ENCODE data around the gene ENTPD6. TPM values are rescaled to one million over a fixed set of nuclear protein-coding genes. Genes with fewer than 3 reads are reported as not detected.
"Not testable (repeated sequence)": the region's sequence is repeated elsewhere in the genome, so short reads cannot be mapped to it uniquely, and the experiment has no call there.

Gene ENTPD6
- total and polyA plus RNA-seq, 5 donors from 2014 or later = 27.2 to 68.0 (median 30.8) TPM

- Histone ChIP-seq H3K36me3 (ENCODE audit: control insufficient read depth, insufficient read depth, low read length) (no peaks in the 10 kb centered on the region), H3K4me1 (ENCODE audit: control insufficient read depth, insufficient read depth, low read length, poor library complexity, severe bottlenecking) (no peaks in the 10 kb centered on the region), H3K4me3 (ENCODE audit: low read depth, low read length) (no peak overlapping the region), H3K27me3 (ENCODE audit: control insufficient read depth, insufficient read depth, low read length) (peaks cover 4% of the 10 kb centered on the region), H3K9me3 (ENCODE audit: control insufficient read depth in 2 of 2, low read length in 2 of 2) (peaks cover 2 to 6% of the 10 kb centered on the region in 2 experiments), H3K27ac (ENCODE audit: insufficient read depth, low read length, poor library complexity, severe bottlenecking) (no peak overlapping the region)
- peak in 1 of 3 donors; percentile 11 for DNase-seq
- peaks cover 7% of the 10 kb centered on the region for H3K27me3 Mint-ChIP-seq
- H3K4me3 Mint-ChIP-seq = no peak overlapping the region
- no peak overlapping the region for H3K27ac Mint-ChIP-seq
- H3K9me3 Mint-ChIP-seq = no peaks in the 10 kb centered on the region
- ATAC-seq (ENCODE audit: low read depth in 2 of 2) = no peak
- peaks cover 4 to 15% (median 5%) of the 10 kb centered on the region in 4 donors for H3K4me1 Mint-ChIP-seq
- no peaks in the 10 kb centered on the region for H3K36me3 Mint-ChIP-seq
Observed at GRCh38 chr20:25160467-25160866, 35.0 kb upstream of the ENTPD6 start.

- peaks cover 7% of the 10 kb centered on the region for H3K27me3 Mint-ChIP-seq
- DNase-seq = no peak
- H3K9me3 ChIP-seq (ENCODE audit: control insufficient read depth in 2 of 2, low read length in 2 of 2) = peaks cover 2 to 6% of the 10 kb centered on the region in 2 experiments
- no peak overlapping the region for H3K4me3 ChIP-seq (ENCODE audit: low read depth, low read length)
- no peaks in the 10 kb centered on the region for H3K4me1 ChIP-seq (ENCODE audit: control insufficient read depth, insufficient read depth, low read length, poor library complexity, severe bottlenecking)
- no peaks in the 10 kb centered on the region for H3K36me3 Mint-ChIP-seq
- ATAC-seq (ENCODE audit: low read depth in 2 of 2) = no peak
- peaks cover 4 to 15% (median 5%) of the 10 kb centered on the region in 4 donors for H3K4me1 Mint-ChIP-seq
- H3K27ac ChIP-seq (ENCODE audit: insufficient read depth, low read length, poor library complexity, severe bottlenecking) = no peak overlapping the region
- no peak overlapping the region for H3K4me3 Mint-ChIP-seq
- no peaks in the 10 kb centered on the region for H3K36me3 ChIP-seq (ENCODE audit: control insufficient read depth, insufficient read depth, low read length)
- H3K9me3 Mint-ChIP-seq = no peaks in the 10 kb centered on the region
- H3K27ac Mint-ChIP-seq = no peak overlapping the region
- H3K27me3 ChIP-seq (ENCODE audit: control insufficient read depth, insufficient read depth, low read length) = peaks cover 5% of the 10 kb centered on the region
Observed at GRCh38 chr20:25160897-25161296, 34.6 kb upstream of the ENTPD6 start.

GRCh38 chr20:25165128-25165527 lies 30.4 kb upstream of the ENTPD6 start:
- Mint-ChIP-seq H3K36me3 (no peaks in the 10 kb centered on the region), H3K27ac (no peak overlapping the region), H3K27me3 (peaks cover 25% of the 10 kb centered on the region), H3K9me3 (no peaks in the 10 kb centered on the region), H3K4me1 (peaks cover 4 to 12% (median 5%) of the 10 kb centered on the region in 4 donors), H3K4me3 (no peak overlapping the region)
- Histone ChIP-seq H3K27ac (ENCODE audit: insufficient read depth, low read length, poor library complexity, severe bottlenecking) (no peak overlapping the region), H3K4me3 (ENCODE audit: low read depth, low read length) (no peak overlapping the region), H3K9me3 (ENCODE audit: control insufficient read depth in 2 of 2, low read length in 2 of 2) (peaks cover 2 to 6% of the 10 kb centered on the region in 2 experiments), H3K4me1 (ENCODE audit: control insufficient read depth, insufficient read depth, low read length, poor library complexity, severe bottlenecking) (no peaks in the 10 kb centered on the region), H3K36me3 (ENCODE audit: control insufficient read depth, insufficient read depth, low read length) (no peaks in the 10 kb centered on the region), H3K27me3 (ENCODE audit: control insufficient read depth, insufficient read depth, low read length) (peaks cover 5% of the 10 kb centered on the region)
- DNase-seq (no peak), ATAC-seq (ENCODE audit: low read depth in 2 of 2) (no peak)

GRCh38 chr20:25166105-25166782 lies 29.3 kb upstream of the ENTPD6 start:
- not testable (repeated sequence) for H3K4me3 Mint-ChIP-seq; DNase-seq; H3K9me3 Mint-ChIP-seq; H3K9me3 ChIP-seq (ENCODE audit: control insufficient read depth in 2 of 2, low read length in 2 of 2); H3K4me1 Mint-ChIP-seq; H3K36me3 Mint-ChIP-seq; H3K27ac ChIP-seq (ENCODE audit: insufficient read depth, low read length, poor library complexity, severe bottlenecking); ATAC-seq (ENCODE audit: low read depth in 2 of 2); H3K27ac Mint-ChIP-seq; H3K4me1 ChIP-seq (ENCODE audit: control insufficient read depth, insufficient read depth, low read length, poor library complexity, severe bottlenecking); H3K36me3 ChIP-seq (ENCODE audit: control insufficient read depth, insufficient read depth, low read length); H3K4me3 ChIP-seq (ENCODE audit: low read depth, low read length); H3K27me3 ChIP-seq (ENCODE audit: control insufficient read depth, insufficient read depth, low read length)
- H3K27me3 Mint-ChIP-seq = peaks cover 31% of the 10 kb centered on the region

GRCh38 chr20:25173321-25173720 lies 22.2 kb upstream of the ENTPD6 start:
- no peaks in the 10 kb centered on the region for H3K36me3 ChIP-seq (ENCODE audit: control insufficient read depth, insufficient read depth, low read length)
- Mint-ChIP-seq H3K4me3 (no peak overlapping the region), H3K36me3 (no peaks in the 10 kb centered on the region), H3K27ac (no peak overlapping the region), H3K27me3 (peaks cover 25% of the 10 kb centered on the region), H3K9me3 (no peaks in the 10 kb centered on the region), H3K4me1 (no peaks in the 10 kb centered on the region)
- ATAC-seq (ENCODE audit: low read depth in 2 of 2) (no peak), DNase-seq (no peak)
- no peaks in the 10 kb centered on the region for H3K27me3 ChIP-seq (ENCODE audit: control insufficient read depth, insufficient read depth, low read length)
- no peak overlapping the region for H3K27ac ChIP-seq (ENCODE audit: insufficient read depth, low read length, poor library complexity, severe bottlenecking)
- H3K4me3 ChIP-seq (ENCODE audit: low read depth, low read length) = no peak overlapping the region
- H3K4me1 ChIP-seq (ENCODE audit: control insufficient read depth, insufficient read depth, low read length, poor library complexity, severe bottlenecking) = no peaks in the 10 kb centered on the region
- no peaks in the 10 kb centered on the region for H3K9me3 ChIP-seq (ENCODE audit: control insufficient read depth in 2 of 2, low read length in 2 of 2)

GRCh38 chr20:25173886-25174308 lies 21.6 kb upstream of the ENTPD6 start:
- ATAC-seq (ENCODE audit: low read depth in 2 of 2) = no peak
- H3K4me3 Mint-ChIP-seq = no peak overlapping the region
- Histone ChIP-seq H3K4me1 (ENCODE audit: control insufficient read depth, insufficient read depth, low read length, poor library complexity, severe bottlenecking) (no peaks in the 10 kb centered on the region), H3K27ac (ENCODE audit: insufficient read depth, low read length, poor library complexity, severe bottlenecking) (no peak overlapping the region), H3K4me3 (ENCODE audit: low read depth, low read length) (no peak overlapping the region), H3K9me3 (ENCODE audit: control insufficient read depth in 2 of 2, low read length in 2 of 2) (no peaks in the 10 kb centered on the region), H3K27me3 (ENCODE audit: control insufficient read depth, insufficient read depth, low read length) (no peaks in the 10 kb centered on the region), H3K36me3 (ENCODE audit: control insufficient read depth, insufficient read depth, low read length) (no peaks in the 10 kb centered on the region)
- DNase-seq = no peak
- H3K36me3 Mint-ChIP-seq = no peaks in the 10 kb centered on the region
- H3K9me3 Mint-ChIP-seq = no peaks in the 10 kb centered on the region
- no peaks in the 10 kb centered on the region for H3K4me1 Mint-ChIP-seq
- peaks cover 25% of the 10 kb centered on the region for H3K27me3 Mint-ChIP-seq
- no peak overlapping the region for H3K27ac Mint-ChIP-seq

- Mint-ChIP-seq H3K27me3 (peaks cover 12% of the 10 kb centered on the region), H3K4me3 (no peak overlapping the region), H3K9me3 (no peaks in the 10 kb centered on the region), H3K36me3 (no peaks in the 10 kb centered on the region), H3K4me1 (no peaks in the 10 kb centered on the region), H3K27ac (no peak overlapping the region)
- Histone ChIP-seq H3K4me1 (ENCODE audit: control insufficient read depth, insufficient read depth, low read length, poor library complexity, severe bottlenecking) (no peaks in the 10 kb centered on the region), H3K27me3 (ENCODE audit: control insufficient read depth, insufficient read depth, low read length) (no peaks in the 10 kb centered on the region), H3K27ac (ENCODE audit: insufficient read depth, low read length, poor library complexity, severe bottlenecking) (no peak overlapping the region), H3K9me3 (ENCODE audit: control insufficient read depth in 2 of 2, low read length in 2 of 2) (no peaks in the 10 kb centered on the region), H3K36me3 (ENCODE audit: control insufficient read depth, insufficient read depth, low read length) (no peaks in the 10 kb centered on the region), H3K4me3 (ENCODE audit: low read depth, low read length) (no peak overlapping the region)
- ATAC-seq (ENCODE audit: low read depth in 2 of 2) = no peak
- no peak for DNase-seq
Observed at GRCh38 chr20:25176184-25176583, 19.3 kb upstream of the ENTPD6 start.

GRCh38 chr20:25177890-25178321 lies 17.6 kb upstream of the ENTPD6 start:
- Mint-ChIP-seq H3K4me1 (no peaks in the 10 kb centered on the region), H3K9me3 (peaks cover 0 to 5% (median 0%) of the 10 kb centered on the region in 7 donors), H3K27ac (no peak overlapping the region), H3K4me3 (no peak overlapping the region), H3K36me3 (no peaks in the 10 kb centered on the region), H3K27me3 (peaks cover 8% of the 10 kb centered on the region)
- Histone ChIP-seq H3K4me1 (ENCODE audit: control insufficient read depth, insufficient read depth, low read length, poor library complexity, severe bottlenecking) (no peaks in the 10 kb centered on the region), H3K36me3 (ENCODE audit: control insufficient read depth, insufficient read depth, low read length) (no peaks in the 10 kb centered on the region), H3K27ac (ENCODE audit: insufficient read depth, low read length, poor library complexity, severe bottlenecking) (no peak overlapping the region), H3K9me3 (ENCODE audit: control insufficient read depth in 2 of 2, low read length in 2 of 2) (no peaks in the 10 kb centered on the region), H3K27me3 (ENCODE audit: control insufficient read depth, insufficient read depth, low read length) (no peaks in the 10 kb centered on the region), H3K4me3 (ENCODE audit: low read depth, low read length) (no peak overlapping the region)
- DNase-seq (no peak), ATAC-seq (ENCODE audit: low read depth in 2 of 2) (no peak)

Data from CD4-positive, CD25-positive, alpha-beta regulatory T cell (primary cell).